Activated naive CD4-positive, alpha-beta T cell (primary cell): ENCODE data around the gene DACH1.

Experiments used
- DNase-seq, 4 experiments: peaks; one replicate each; lab custom pipeline; 2025; lab: John Stamatoyannopoulos, UW

DACH1 gene

GRCh38 chr13:71583581-71583980, 283.4 kb downstream of the DACH1 start:
- DNase-seq = no peak

GRCh38 chr13:71580614-71581013, 286.4 kb downstream of the DACH1 start:
- DNase-seq = no peak

- no peak for DNase-seq
Observed at GRCh38 chr13:71578048-71578447, 289.0 kb downstream of the DACH1 start.

- no peak for DNase-seq
Observed at GRCh38 chr13:71577127-71577526, 289.9 kb downstream of the DACH1 start.

GRCh38 chr13:71576571-71576970, 290.4 kb downstream of the DACH1 start:
- DNase-seq = no peak

GRCh38 chr13:71546881-71547280, 320.1 kb downstream of the DACH1 start:
- no peak for DNase-seq

GRCh38 chr13:71540098-71540497, 326.9 kb downstream of the DACH1 start:
- no peak for DNase-seq

- no peak for DNase-seq
Observed at GRCh38 chr13:71536201-71536600, 330.8 kb downstream of the DACH1 start.

GRCh38 chr13:71524613-71525304, 342.2 kb downstream of the DACH1 start:
- no peak for DNase-seq

- DNase-seq = no peak
Observed at GRCh38 chr13:71524245-71524612, 342.8 kb downstream of the DACH1 start.

- no peak for DNase-seq
Observed at GRCh38 chr13:71522941-71523526, 344.0 kb downstream of the DACH1 start.

- DNase-seq = no peak
Observed at GRCh38 chr13:71517004-71517403, 350.0 kb downstream of the DACH1 start.

GRCh38 chr13:71516521-71516920, 350.5 kb downstream of the DACH1 start:
- DNase-seq = no peak

- no peak for DNase-seq
Observed at GRCh38 chr13:71515744-71516038, 351.3 kb downstream of the DACH1 start.

- no peak for DNase-seq
Observed at GRCh38 chr13:71514900-71515743, 351.9 kb downstream of the DACH1 start.

GRCh38 chr13:71513411-71514033, 353.5 kb downstream of the DACH1 start:
- no peak for DNase-seq

GRCh38 chr13:71503781-71504180, 363.2 kb downstream of the DACH1 start:
- no peak for DNase-seq

- DNase-seq = no peak
Observed at GRCh38 chr13:71499944-71500514, 367.0 kb downstream of the DACH1 start.

- DNase-seq = no peak
Observed at GRCh38 chr13:71499235-71499634, 367.8 kb downstream of the DACH1 start.

GRCh38 chr13:71493189-71493588, 373.8 kb downstream of the DACH1 start:
- DNase-seq = no peak

- no peak for DNase-seq
Observed at GRCh38 chr13:71492346-71492871, 374.6 kb downstream of the DACH1 start.

GRCh38 chr13:71491010-71491409, 376.0 kb downstream of the DACH1 start:
- DNase-seq = no peak
